Measurements from ENCODE around the gene EIF6. TPM values are rescaled to one million over a fixed set of nuclear protein-coding genes. Genes with fewer than 3 reads are reported as not detected.

EIF6 gene
- total RNA-seq, 4 donors from 2014 or later = 69.5 to 110 (median 86.8) TPM

DNA sequence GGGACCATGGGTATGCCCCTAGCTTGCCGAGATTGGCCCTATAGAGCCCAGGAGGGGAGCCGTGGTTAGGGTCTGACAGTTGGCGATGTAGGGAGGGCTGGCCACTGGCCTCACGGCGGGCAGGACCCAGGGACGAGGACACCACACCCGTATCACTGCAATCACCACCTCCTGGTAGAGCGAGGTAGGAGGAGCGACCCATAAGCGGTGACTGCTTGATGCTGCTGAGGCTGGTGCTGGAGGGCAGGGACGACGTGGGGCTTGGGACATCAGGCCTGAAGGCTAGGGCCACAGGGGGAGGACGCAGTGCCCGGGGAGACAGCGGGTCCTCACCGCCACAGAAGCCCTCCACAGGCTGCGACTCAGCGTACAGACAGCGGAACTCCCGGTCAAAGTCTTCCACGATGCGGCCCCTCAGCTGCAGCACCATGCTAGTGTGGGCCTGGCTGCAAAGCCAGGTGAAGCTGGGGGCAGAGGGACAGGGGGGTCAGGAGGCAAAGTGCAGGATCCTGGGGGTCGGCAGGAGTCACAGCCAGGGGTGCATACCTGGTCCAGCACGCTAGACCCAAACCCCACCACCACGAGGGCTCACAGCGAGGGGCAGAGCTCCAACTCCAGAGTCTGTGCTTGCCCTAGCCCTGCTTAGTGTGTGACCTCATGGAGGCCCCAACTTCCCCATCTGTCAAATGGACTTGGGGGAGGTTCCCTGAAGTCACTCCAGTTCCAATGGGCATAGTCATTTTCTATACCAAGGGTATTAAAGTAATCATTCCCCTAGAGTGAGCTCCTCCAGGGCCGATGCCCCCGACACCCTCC is 3.1 kb upstream of the EIF6 start:
- DNase-seq (ENCODE audit: low spot score in 2 of 2) = no peak
- Histone ChIP-seq H3K27me3 (no peaks in the 10 kb centered on the region), H3K27ac (no peak overlapping the region), H3K4me1 (peaks cover 0 to 17% (median 12%) of the 10 kb centered on the region in 4 donors), H3K4me3 (no peak overlapping the region), H3K36me3 (no peaks in the 10 kb centered on the region), H3K9me3 (no peaks in the 10 kb centered on the region)
- TF ChIP-seq CTCF (IDR thresholded peaks at IDR 0.05) (no peak), EP300 (IDR thresholded peaks at IDR 0.05) (no peak), POLR2A (IDR thresholded peaks at IDR 0.05) (no peak)
- 82 to 85% methylated on average over 26 to 28 of the region's 28 CpGs for WGBS, 2 donors

- Histone ChIP-seq H3K36me3 (no peaks in the 10 kb centered on the region), H3K27me3 (no peaks in the 10 kb centered on the region), H3K4me3 (no peak overlapping the region), H3K4me1 (peaks cover 0 to 24% (median 12%) of the 10 kb centered on the region in 4 donors), H3K9me3 (no peaks in the 10 kb centered on the region), H3K27ac (no peak overlapping the region)
- TF ChIP-seq CTCF (IDR thresholded peaks at IDR 0.05) (no peak), EP300 (IDR thresholded peaks at IDR 0.05) (no peak), POLR2A (IDR thresholded peaks at IDR 0.05) (no peak)
- WGBS, 2 donors = 85 to 95% methylated on average over 14 to 16 of the region's 17 CpGs
- DNase-seq (ENCODE audit: low spot score in 2 of 2) = no peak
These were observed 2.4 kb upstream of the EIF6 start for GRCh38 chr20:35286899-35287508.

- Histone ChIP-seq H3K4me1 (peaks cover 0 to 24% (median 12%) of the 10 kb centered on the region in 4 donors), H3K27me3 (no peaks in the 10 kb centered on the region), H3K27ac (no peak overlapping the region), H3K36me3 (no peaks in the 10 kb centered on the region), H3K4me3 (no peak overlapping the region), H3K9me3 (no peaks in the 10 kb centered on the region)
- TF ChIP-seq CTCF (IDR thresholded peaks at IDR 0.05) (no peak), POLR2A (IDR thresholded peaks at IDR 0.05) (no peak), EP300 (IDR thresholded peaks at IDR 0.05) (no peak)
- WGBS, 2 donors = 86 to 93% methylated on average over 6 of the region's 12 CpGs
- no peak for DNase-seq (ENCODE audit: low spot score in 2 of 2)
These were observed 1.7 kb upstream of the EIF6 start for GRCh38 chr20:35286077-35286898.

GRCh38 chr20:35285806-35286076 is 1.2 kb upstream of the EIF6 start:
- Histone ChIP-seq H3K27ac (no peak overlapping the region), H3K36me3 (peaks cover 0 to 1% (median 0%) of the 10 kb centered on the region in 3 donors), H3K4me3 (no peak overlapping the region), H3K27me3 (no peaks in the 10 kb centered on the region), H3K4me1 (peaks cover 0 to 24% (median 12%) of the 10 kb centered on the region in 4 donors), H3K9me3 (no peaks in the 10 kb centered on the region)
- 80 to 86% methylated on average over 5 of the region's 5 CpGs for WGBS, 2 donors
- TF ChIP-seq EP300 (IDR thresholded peaks at IDR 0.05) (no peak), POLR2A (IDR thresholded peaks at IDR 0.05) (no peak), CTCF (IDR thresholded peaks at IDR 0.05) (no peak)
- DNase-seq (ENCODE audit: low spot score in 2 of 2) = no peak

Measured in tibial nerve (tissue), 4 donors.